ENCODE measurements around the gene ZNF670.
A peak's percentile ranks its signal among the peaks of the same experiment; 100 is the strongest.
"Not testable (repeated sequence)": the region's sequence is repeated elsewhere in the genome, so short reads cannot be mapped to it uniquely, and the experiment has no call there.

ZNF670 gene

GRCh38 chr1:247078258-247079140 is at the start of gene ZNF670:
Gene ZNF670, minus strand, starts transcription at chr1:247078811. Its CDS starts 215 bp downstream, at chr1:247078596.
- H3K36me3 ChIP-seq (ENCODE audit: control insufficient read depth, insufficient read depth, low read length) = peaks cover 18% of the 10 kb centered on the region
- H3K4me1 ChIP-seq (ENCODE audit: control insufficient read depth, insufficient read depth, low read length) = no peaks in the 10 kb centered on the region
- H3K4me3 ChIP-seq (ENCODE audit: low read depth, low read length) = peak within 1 kb of the TSS; percentile 94
- no peaks in the 10 kb centered on the region for H3K27me3 ChIP-seq (ENCODE audit: control insufficient read depth, insufficient read depth, low read length)
- H3K9me3 ChIP-seq (ENCODE audit: control insufficient read depth, insufficient read depth, low read depth, low read length) = peaks cover 31% of the 10 kb centered on the region
- peak within 1 kb of the TSS; percentile 92 for H3K9ac ChIP-seq (ENCODE audit: low read length)
- H3K27ac ChIP-seq (ENCODE audit: low read depth, low read length) = peak within 1 kb of the TSS; percentile 79

GRCh38 chr1:247127519-247128282 is 49.1 kb upstream of the ZNF670 start:
- not testable (repeated sequence) for H3K27ac ChIP-seq (ENCODE audit: low read depth, low read length); H3K9ac ChIP-seq (ENCODE audit: low read length); H3K27me3 ChIP-seq (ENCODE audit: control insufficient read depth, insufficient read depth, low read length); H3K4me1 ChIP-seq (ENCODE audit: control insufficient read depth, insufficient read depth, low read length)
- Histone ChIP-seq H3K9me3 (ENCODE audit: control insufficient read depth, insufficient read depth, low read depth, low read length) (peaks cover 20% of the 10 kb centered on the region), H3K36me3 (ENCODE audit: control insufficient read depth, insufficient read depth, low read length) (peaks cover 19% of the 10 kb centered on the region), H3K4me3 (ENCODE audit: low read depth, low read length) (peak overlapping the region; percentile 40)

- Histone ChIP-seq H3K9me3 (ENCODE audit: control insufficient read depth, insufficient read depth, low read depth, low read length) (peaks cover 14% of the 10 kb centered on the region), H3K36me3 (ENCODE audit: control insufficient read depth, insufficient read depth, low read length) (peaks cover 13% of the 10 kb centered on the region)
- H3K27ac ChIP-seq (ENCODE audit: low read depth, low read length); H3K27me3 ChIP-seq (ENCODE audit: control insufficient read depth, insufficient read depth, low read length); H3K4me3 ChIP-seq (ENCODE audit: low read depth, low read length); H3K9ac ChIP-seq (ENCODE audit: low read length); H3K4me1 ChIP-seq (ENCODE audit: control insufficient read depth, insufficient read depth, low read length): not testable (repeated sequence)
These were observed 48.0 kb upstream of the ZNF670 start for GRCh38 chr1:247126601-247127000.

GRCh38 chr1:247126166-247126565 is 47.6 kb upstream of the ZNF670 start:
- not testable (repeated sequence) for H3K4me3 ChIP-seq (ENCODE audit: low read depth, low read length); H3K27me3 ChIP-seq (ENCODE audit: control insufficient read depth, insufficient read depth, low read length); H3K4me1 ChIP-seq (ENCODE audit: control insufficient read depth, insufficient read depth, low read length); H3K9ac ChIP-seq (ENCODE audit: low read length); H3K27ac ChIP-seq (ENCODE audit: low read depth, low read length); H3K36me3 ChIP-seq (ENCODE audit: control insufficient read depth, insufficient read depth, low read length)
- peaks cover 10% of the 10 kb centered on the region for H3K9me3 ChIP-seq (ENCODE audit: control insufficient read depth, insufficient read depth, low read depth, low read length)

- no peaks in the 10 kb centered on the region for H3K4me1 ChIP-seq (ENCODE audit: control insufficient read depth, insufficient read depth, low read length)
- H3K4me3 ChIP-seq (ENCODE audit: low read depth, low read length) = no peak overlapping the region
- no peak overlapping the region for H3K9ac ChIP-seq (ENCODE audit: low read length)
- H3K9me3 ChIP-seq (ENCODE audit: control insufficient read depth, insufficient read depth, low read depth, low read length) = no peaks in the 10 kb centered on the region; the same call in 1 of the 2 replicates
- H3K27me3 ChIP-seq (ENCODE audit: control insufficient read depth, insufficient read depth, low read length) = no peaks in the 10 kb centered on the region
- no peaks in the 10 kb centered on the region for H3K36me3 ChIP-seq (ENCODE audit: control insufficient read depth, insufficient read depth, low read length)
- H3K27ac ChIP-seq (ENCODE audit: low read depth, low read length) = no peak overlapping the region
These were observed 42.8 kb upstream of the ZNF670 start for GRCh38 chr1:247121382-247121781.

- not testable (repeated sequence) for H3K9ac ChIP-seq (ENCODE audit: low read length); H3K36me3 ChIP-seq (ENCODE audit: control insufficient read depth, insufficient read depth, low read length); H3K9me3 ChIP-seq (ENCODE audit: control insufficient read depth, insufficient read depth, low read depth, low read length); H3K4me1 ChIP-seq (ENCODE audit: control insufficient read depth, insufficient read depth, low read length); H3K27me3 ChIP-seq (ENCODE audit: control insufficient read depth, insufficient read depth, low read length); H3K27ac ChIP-seq (ENCODE audit: low read depth, low read length); H3K4me3 ChIP-seq (ENCODE audit: low read depth, low read length)
These were observed 41.7 kb upstream of the ZNF670 start for GRCh38 chr1:247120408-247120668.

GRCh38 chr1:247119600-247120407 is 41.2 kb upstream of the ZNF670 start:
- Histone ChIP-seq H3K27me3 (ENCODE audit: control insufficient read depth, insufficient read depth, low read length) (no peaks in the 10 kb centered on the region), H3K9ac (ENCODE audit: low read length) (no peak overlapping the region), H3K36me3 (ENCODE audit: control insufficient read depth, insufficient read depth, low read length) (no peaks in the 10 kb centered on the region), H3K4me3 (ENCODE audit: low read depth, low read length) (no peak overlapping the region), H3K27ac (ENCODE audit: low read depth, low read length) (no peak overlapping the region), H3K9me3 (ENCODE audit: control insufficient read depth, insufficient read depth, low read depth, low read length) (no peaks in the 10 kb centered on the region; the same call in 1 of the 2 replicates), H3K4me1 (ENCODE audit: control insufficient read depth, insufficient read depth, low read length) (no peaks in the 10 kb centered on the region)

GRCh38 chr1:247118946-247119446 is 40.4 kb upstream of the ZNF670 start:
- Histone ChIP-seq H3K27me3 (ENCODE audit: control insufficient read depth, insufficient read depth, low read length) (no peaks in the 10 kb centered on the region; the same call in 1 of the 2 replicates), H3K4me3 (ENCODE audit: low read depth, low read length) (no peak overlapping the region), H3K4me1 (ENCODE audit: control insufficient read depth, insufficient read depth, low read length) (no peaks in the 10 kb centered on the region), H3K27ac (ENCODE audit: low read depth, low read length) (no peak overlapping the region), H3K9me3 (ENCODE audit: control insufficient read depth, insufficient read depth, low read depth, low read length) (no peaks in the 10 kb centered on the region; the same call in 1 of the 2 replicates), H3K36me3 (ENCODE audit: control insufficient read depth, insufficient read depth, low read length) (no peaks in the 10 kb centered on the region), H3K9ac (ENCODE audit: low read length) (no peak overlapping the region)

- no peak overlapping the region for H3K4me3 ChIP-seq (ENCODE audit: low read depth, low read length)
- H3K27ac ChIP-seq (ENCODE audit: low read depth, low read length) = no peak overlapping the region
- H3K9ac ChIP-seq (ENCODE audit: low read length) = no peak overlapping the region
- H3K36me3 ChIP-seq (ENCODE audit: control insufficient read depth, insufficient read depth, low read length) = no peaks in the 10 kb centered on the region
- peaks cover 33% of the 10 kb centered on the region for H3K27me3 ChIP-seq (ENCODE audit: control insufficient read depth, insufficient read depth, low read length)
- H3K9me3 ChIP-seq (ENCODE audit: control insufficient read depth, insufficient read depth, low read depth, low read length) = no peaks in the 10 kb centered on the region
- H3K4me1 ChIP-seq (ENCODE audit: control insufficient read depth, insufficient read depth, low read length) = peaks cover 3% of the 10 kb centered on the region; the same call in 1 of the 2 replicates
These were observed 36.9 kb upstream of the ZNF670 start for GRCh38 chr1:247115545-247115944.

DNA sequence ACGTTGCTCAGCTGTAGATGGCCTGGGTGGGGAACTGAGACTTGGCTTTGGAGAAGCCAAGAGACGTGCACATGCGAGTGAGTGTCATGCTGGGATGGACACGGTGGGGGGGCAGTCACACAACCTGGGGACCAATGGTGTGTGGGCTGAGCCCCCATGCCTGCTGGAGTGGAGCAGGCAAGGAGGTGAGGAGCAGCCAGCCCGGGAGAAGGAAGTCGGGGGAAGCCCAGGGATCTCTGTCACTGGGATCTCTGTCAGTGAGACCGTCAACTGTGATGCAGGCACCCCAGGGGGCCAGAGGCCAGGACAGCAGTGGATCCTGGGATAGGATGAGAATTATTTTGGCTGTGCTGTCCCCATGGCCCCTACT is 36.5 kb upstream of the ZNF670 start:
- Histone ChIP-seq H3K36me3 (ENCODE audit: control insufficient read depth, insufficient read depth, low read length) (no peaks in the 10 kb centered on the region), H3K27me3 (ENCODE audit: control insufficient read depth, insufficient read depth, low read length) (peaks cover 36% of the 10 kb centered on the region), H3K4me1 (ENCODE audit: control insufficient read depth, insufficient read depth, low read length) (peaks cover 3% of the 10 kb centered on the region; the same call in 1 of the 2 replicates), H3K9ac (ENCODE audit: low read length) (no peak overlapping the region), H3K4me3 (ENCODE audit: low read depth, low read length) (no peak overlapping the region), H3K9me3 (ENCODE audit: control insufficient read depth, insufficient read depth, low read depth, low read length) (no peaks in the 10 kb centered on the region), H3K27ac (ENCODE audit: low read depth, low read length) (no peak overlapping the region)
